Measurements from ENCODE around the gene CHMP6. TPM values are rescaled to one million over a fixed set of nuclear protein-coding genes. Genes with fewer than 3 reads are reported as not detected.

Gene CHMP6
- total RNA-seq, 1 donor from 2014 or later, result 22.5 TPM

- peak; percentile 25 for DNase-seq
Measured at GRCh38 chr17:80992077-80992947, 671 bp downstream of the CHMP6 start.

- DNase-seq, result no peak
Measured at GRCh38 chr17:80992948-80993624, 1.4 kb downstream of the CHMP6 start.

DNA sequence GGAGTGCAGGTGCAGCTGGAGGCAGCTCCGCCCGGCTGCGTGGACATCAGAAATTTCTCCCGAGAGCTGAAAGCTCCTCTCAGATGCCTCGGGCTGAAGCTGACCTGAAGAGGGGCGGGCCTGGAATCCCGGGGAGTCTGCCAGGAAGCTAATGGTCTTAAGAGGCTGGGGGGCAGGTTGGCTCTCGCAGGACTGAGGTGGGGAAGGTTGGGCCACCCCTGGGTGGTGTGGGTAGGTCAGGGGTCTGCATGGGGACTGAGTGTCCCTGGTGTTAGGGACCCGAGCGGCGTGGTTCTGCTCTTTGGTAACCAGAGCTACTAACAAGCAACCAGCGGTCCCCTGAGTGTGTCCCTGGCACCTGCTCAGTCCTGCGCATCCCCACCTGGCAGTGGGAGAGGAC is 3.5 kb downstream of the CHMP6 start:
- DNase-seq, result no peak

GRCh38 chr17:80996422-80997305 is 5.0 kb downstream of the CHMP6 start:
- DNase-seq, result no peak

GRCh38 chr17:80997424-80998117 is 5.9 kb downstream of the CHMP6 start:
- DNase-seq, result no peak

- DNase-seq, result no peak
Measured at GRCh38 chr17:80998118-80998747, 6.6 kb downstream of the CHMP6 start.

DNA sequence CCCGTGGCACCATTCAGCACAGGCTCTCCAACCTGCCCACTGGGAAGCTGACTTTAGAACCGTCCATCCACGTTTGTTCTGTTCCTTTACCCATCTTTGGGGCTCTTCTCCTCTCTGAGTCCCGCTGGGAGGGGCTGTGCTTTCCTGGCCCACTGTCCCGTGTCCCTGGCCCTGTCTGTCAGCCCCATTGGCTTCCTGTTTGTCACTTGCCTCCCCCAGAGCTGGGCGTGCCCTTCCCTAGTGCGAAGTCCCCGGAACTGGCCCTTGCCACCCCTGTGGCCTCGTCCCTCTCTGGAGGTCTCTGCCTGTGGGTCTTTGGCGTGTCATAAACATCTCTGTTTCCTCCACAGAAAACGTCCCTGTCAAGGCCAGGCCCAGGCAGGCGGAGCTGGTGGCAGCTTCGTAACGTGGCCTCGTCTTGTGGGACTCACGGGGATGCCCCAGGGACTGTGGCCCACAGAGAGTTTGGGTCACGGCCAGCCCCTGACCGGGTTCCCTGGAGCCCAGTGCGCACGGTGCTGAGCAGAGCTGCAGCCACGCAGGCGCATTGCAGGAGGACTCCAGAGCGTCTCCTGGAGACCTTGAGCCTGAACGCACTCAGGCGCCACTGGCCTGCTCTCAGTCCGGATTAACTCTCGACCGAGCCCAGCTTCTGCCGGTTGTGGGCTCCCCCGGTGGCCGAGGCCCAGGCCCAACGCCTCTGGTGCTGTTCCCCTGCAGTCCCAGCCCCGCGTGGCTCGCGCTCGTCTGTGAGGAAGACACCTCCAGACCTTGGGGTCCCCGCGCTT is 7.3 kb downstream of the CHMP6 start:
- no peak for DNase-seq

DNA sequence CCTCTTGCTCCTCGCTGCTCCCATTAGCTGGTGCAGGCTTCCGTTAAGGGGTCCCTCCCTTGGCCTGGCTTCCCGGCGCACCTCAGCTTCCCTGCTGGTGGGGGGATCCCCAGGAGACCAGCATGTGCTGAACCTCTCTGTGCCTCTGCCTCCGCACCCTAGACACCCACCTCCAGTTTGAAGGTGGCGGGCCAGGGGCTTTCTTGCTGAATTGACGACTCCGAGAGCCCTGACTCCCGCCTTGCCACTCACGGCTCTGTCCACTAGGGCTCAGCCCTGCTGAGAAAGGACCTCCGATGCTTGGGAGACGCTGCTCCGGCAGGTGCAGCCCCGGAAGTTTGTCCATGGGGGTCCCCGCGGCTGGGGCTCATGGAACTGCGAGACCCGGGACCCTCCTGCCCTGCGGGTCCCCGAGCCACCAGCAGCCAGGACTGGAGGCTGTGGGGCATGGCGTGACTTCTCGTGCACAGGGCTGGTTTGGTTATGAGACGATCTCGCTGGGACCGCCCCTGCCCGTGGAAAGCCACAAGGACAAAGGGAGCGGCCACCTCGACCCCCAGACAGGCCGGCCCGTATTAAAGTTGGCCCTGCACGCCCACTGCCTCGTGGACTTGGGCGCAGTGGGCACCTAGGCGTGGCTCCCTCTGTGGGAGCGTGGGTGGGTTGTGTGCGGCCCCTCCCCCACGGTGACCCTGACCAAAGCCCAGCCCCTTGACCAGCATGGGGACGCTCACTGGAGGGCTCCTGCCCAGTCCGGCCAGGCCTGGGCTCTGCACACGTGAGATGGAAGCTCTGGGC is 8.1 kb downstream of the CHMP6 start:
- DNase-seq, result no peak

DNA sequence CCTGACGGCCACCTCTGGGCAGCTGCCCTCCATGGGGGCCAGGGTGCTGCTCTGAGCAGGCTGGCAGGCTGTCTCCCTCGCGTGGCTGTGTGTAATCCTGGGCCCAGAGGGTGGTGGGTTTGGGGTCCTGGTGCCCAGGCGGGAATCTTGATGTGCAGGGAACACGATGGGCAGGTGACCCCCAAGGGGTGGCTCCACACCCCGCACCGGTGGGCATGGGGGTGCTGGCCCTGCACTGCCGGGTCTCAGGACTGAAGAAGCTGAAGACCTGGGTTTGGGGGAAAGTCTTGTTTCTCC is 8.6 kb downstream of the CHMP6 start:
- no peak for DNase-seq

- DNase-seq, result peak; percentile 60
Measured at GRCh38 chr17:81000631-81001357, 9.2 kb downstream of the CHMP6 start.

DNA sequence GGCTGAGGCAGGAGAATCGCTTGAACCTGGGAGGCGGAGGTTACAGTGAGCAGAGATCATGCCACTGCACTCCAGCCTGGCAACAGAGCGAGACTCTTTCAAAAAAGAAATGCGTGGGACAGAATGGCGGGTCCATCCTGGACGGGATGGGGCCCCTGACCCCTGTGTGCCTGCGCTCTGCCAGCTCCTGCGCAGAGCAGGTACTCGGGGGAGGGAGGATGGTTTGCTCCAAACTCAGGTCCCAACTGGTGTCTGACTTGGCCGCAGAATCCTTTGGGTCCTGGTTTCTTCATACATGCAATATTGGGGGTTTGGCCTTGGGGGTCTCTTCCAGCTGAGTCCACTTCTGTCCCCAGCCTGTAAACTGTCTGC is 10.4 kb downstream of the CHMP6 start:
- no peak for DNase-seq

- DNase-seq, result peak; percentile 79
Measured at GRCh38 chr17:81002409-81003361, 11.0 kb downstream of the CHMP6 start.

- DNase-seq, result no peak
Measured at GRCh38 chr17:81003711-81004475, 12.3 kb downstream of the CHMP6 start.

DNA sequence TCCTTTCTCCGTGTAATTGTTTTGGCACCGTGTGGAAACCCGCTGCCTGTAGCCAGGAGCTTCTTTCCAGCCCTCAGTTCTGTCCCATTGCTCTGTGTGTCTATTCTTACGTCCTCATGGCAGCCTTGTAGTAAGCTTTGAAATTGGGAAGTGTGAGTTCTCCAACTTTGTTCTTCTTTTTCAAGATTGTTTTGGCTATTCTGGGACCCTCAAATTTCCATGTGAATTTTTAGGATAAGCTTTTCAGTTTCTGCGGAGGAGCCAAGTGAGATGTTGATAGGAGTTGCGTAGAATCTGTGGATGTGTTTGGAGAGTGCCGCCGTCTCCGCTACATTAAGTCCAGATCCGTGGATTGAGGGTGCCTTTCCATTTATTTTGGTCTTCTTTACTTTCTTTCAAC is 15.2 kb downstream of the CHMP6 start:
- no peak for DNase-seq

DNA sequence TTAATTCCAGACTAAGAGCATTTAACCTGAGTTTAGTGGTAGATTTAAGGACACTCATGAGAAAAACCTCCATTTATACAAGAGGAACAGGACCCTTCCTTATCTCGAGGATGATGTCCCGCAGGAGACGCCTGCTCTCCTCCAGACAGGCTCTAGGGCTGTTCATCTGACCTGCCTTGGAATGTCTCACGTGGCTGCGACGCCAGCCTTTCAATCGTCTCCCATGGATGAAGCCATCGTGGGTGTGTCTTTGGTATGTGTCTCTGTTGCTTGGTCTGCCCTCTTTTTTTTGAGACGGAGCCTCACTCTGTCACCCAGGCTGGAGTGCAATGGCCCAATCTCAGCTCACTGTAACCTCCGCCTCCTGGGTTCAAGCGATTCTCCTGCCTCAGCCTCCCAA is 16.5 kb downstream of the CHMP6 start:
- DNase-seq, result no peak

GRCh38 chr17:81009136-81009535 is 17.5 kb downstream of the CHMP6 start:
- no peak for DNase-seq

GRCh38 chr17:81010935-81011334 is 19.3 kb downstream of the CHMP6 start:
- DNase-seq, result no peak
